GM19099 (cell line): ENCODE results near the gene RC3H2.

ENCODE experiments used
- POLR2A ChIP-seq: IDR thresholded peaks from 3 replicates; pipeline ENCODE4 v1.6.1; 2011; ENCODE audit warnings: low read depth; ENCODE audit not compliant: insufficient read length; ENCODE audit errors: extremely low read depth

Gene RC3H2

GRCh38 chr9:122797316-122798063 is 107.7 kb downstream of the RC3H2 start:
- TF ChIP-seq POLR2A, result no peak
